HT1080 (cell line): Measurements from ENCODE around the gene UGT1A3. TPM values are rescaled to one million over a fixed set of nuclear protein-coding genes. Genes with fewer than 3 reads are reported as not detected.
"Not testable (repeated sequence)": the region's sequence is repeated elsewhere in the genome, so short reads cannot be mapped to it uniquely, and the experiment has no call there.

Experiments
- DNase-seq: peaks from one replicate; pipeline ENCODE4 v3.0.0-alpha.2; 2015; ENCODE audit warnings: low read depth
- total RNA-seq: library from RNA; depleted of rRNA; stranded (reverse); fragments of >200 nt; shearing (Covaris generic); gene quantifications from 2 replicates; pipeline ENCODE4 v1.2.3, GENCODE V29; 2014

The UGT1A3 gene
- total RNA-seq, 1 experiment from 2014 or later: not detected

DNA sequence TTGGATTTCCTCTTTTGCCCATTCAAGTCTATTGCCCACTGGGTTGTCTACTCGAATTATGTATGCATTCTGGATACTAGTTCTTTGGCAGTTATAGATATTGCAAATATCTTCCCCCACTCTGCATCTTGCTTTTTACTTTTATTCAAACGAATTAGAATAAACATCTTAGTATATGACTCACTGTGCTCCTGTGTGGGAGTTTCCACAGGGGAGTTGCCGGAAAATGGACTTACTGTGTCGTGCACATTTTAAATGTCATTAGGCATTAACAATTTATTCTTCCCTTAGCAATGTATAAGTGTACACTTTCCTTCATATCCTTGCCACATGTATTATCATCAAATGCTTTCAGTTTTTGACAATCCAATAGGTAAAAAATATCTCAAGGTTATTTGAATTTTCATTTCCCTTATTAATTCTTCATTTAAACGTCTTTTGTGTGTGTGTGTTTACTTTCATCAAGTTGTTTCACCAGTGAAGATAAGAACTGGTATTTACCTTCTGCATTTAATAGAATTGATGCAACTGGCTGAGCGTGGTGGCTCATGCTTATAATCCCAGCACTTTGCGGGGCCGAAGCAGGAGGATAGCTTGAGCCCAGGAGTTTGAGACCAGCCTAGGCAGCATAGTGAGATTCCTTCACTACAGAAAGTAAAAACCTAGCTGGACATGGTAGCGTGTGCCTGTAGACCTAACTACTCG lies 20.8 kb upstream of the UGT1A3 start:
- no peak for DNase-seq

DNA sequence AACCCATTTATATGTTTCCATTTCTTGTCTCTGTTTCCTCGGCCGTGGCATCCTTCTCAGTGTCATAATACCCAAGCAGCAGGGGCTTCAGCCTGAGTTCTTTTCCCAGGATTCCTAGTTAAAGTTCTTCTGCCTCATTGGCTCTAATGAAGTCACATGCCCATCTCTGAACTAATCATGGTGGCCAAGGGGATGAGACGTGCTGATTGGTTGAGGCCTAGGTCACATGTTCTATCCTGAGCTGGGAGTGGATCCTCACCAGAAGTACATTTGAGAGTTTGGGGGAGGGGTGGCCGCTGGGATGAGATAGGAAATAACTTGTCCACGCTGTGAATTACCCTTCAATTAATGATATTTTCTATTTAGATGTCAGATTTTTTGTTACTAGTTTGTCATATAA lies 19.9 kb upstream of the UGT1A3 start:
- DNase-seq: peak; percentile 28

DNA sequence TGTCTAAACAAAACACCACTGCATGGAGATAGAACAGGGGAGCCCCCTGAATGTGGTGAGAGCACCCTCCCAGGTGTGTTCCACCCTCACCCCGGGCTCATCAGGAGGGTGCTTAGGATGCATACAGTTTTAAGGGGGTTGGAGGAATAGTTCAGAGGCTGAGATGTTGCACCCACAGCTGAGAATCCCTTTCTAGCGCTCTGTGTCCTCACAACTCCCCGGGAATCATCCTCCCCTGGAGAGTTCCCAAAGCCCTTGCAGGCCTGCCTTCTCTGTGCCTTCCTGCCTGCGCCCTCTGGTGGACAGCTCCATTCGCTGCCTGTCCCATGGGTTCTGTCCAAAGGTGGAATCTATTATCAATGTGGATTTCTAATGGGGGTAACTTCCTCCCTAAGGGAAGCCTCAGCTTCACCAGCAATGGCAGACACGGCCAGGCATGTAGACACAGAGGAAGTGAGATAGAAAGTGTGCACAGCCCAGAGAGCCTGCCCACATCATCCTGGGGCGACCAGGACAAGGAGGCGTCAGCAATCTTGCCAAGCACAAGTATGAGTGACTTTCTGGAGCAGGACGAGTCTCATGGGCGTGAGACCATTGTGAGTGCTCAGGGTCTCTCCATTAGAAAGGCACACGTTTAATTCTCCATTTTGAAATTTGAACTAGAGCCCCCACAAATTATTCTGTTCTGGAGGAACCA lies 17.4 kb upstream of the UGT1A3 start:
- peak; percentile 45 for DNase-seq

DNA sequence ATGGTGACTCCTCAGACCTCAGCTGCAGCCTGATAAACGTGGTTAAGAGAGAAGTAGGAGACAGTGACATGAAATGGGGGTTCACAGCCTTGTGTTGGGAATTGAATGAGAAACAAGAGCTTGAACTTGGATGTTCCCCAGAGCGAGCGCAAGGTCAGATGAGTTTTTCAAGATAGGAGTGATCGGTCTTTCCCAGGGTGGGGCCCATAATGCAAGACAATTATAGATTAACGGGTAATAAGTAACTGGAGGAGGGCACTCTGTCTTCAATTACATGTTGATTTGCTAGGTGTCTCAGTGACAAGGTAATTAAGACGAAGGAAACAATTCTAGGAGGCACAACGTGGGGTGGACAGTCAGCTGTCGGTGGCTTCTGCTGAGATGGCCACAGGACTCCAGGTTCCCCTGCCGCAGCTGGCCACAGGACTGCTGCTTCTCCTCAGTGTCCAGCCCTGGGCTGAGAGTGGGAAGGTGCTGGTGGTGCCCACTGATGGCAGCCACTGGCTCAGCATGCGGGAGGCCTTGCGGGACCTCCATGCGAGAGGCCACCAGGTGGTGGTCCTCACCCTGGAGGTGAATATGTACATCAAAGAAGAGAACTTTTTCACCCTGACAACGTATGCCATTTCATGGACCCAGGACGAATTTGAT lies 16.1 kb upstream of the UGT1A3 start, which contains the start of gene UGT1A5:
Gene UGT1A5, plus strand, starts transcription at position 297 of the 651 bp plus-strand sequence. Its CDS starts 85 bp downstream, at position 382.
- DNase-seq: no peak

DNA sequence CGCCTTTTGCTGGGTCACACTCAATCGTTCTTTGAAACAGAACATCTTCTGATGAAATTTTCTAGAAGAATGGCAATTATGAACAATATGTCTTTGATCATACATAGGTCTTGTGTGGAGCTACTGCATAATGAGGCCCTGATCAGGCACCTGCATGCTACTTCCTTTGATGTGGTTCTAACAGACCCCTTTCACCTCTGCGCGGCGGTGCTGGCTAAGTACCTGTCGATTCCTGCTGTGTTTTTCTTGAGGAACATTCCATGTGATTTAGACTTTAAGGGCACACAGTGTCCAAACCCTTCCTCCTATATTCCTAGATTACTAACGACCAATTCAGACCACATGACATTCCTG lies 15.6 kb upstream of the UGT1A3 start:
- no peak for DNase-seq

DNA sequence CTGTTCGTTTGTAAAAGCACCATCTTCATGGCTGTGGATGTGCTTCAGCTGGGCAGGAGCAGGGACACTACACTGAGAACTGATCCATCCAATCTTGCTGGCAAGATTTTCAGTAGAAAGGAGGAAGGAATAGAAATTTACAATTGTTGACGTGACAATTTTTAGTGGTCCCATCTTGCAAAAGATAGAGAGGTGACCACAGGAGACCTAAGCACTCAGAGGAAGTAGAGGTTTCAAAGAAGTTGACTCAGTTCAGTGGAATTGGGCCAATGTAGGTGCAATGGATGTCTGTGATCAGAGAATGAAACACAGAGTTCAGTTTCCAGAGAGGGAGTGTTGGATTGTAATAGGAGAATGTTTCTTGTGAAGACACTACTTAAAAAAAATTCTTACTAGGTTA lies 14.7 kb upstream of the UGT1A3 start:
- DNase-seq: peak; percentile 16

DNA sequence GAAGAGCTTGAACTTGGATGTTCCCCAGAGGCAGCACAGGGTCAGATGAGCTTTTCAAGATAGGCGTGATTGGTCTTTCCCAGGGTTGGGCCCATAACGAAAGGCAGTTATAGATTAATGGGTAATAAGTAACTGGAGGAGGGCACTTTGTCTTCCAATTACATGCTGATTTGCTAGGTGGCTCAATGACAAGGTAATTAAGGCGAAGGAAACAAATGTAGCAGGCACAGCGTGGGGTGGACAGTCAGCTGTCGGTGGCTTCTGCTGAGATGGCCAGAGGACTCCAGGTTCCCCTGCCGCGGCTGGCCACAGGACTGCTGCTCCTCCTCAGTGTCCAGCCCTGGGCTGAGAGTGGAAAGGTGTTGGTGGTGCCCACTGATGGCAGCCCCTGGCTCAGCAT lies 10.3 kb upstream of the UGT1A3 start, which contains the start of gene UGT1A4:
Gene UGT1A4, plus strand, starts transcription at position 185 of the 400 bp plus-strand sequence. Its CDS starts 85 bp downstream, at position 270.
- DNase-seq: no peak

DNA sequence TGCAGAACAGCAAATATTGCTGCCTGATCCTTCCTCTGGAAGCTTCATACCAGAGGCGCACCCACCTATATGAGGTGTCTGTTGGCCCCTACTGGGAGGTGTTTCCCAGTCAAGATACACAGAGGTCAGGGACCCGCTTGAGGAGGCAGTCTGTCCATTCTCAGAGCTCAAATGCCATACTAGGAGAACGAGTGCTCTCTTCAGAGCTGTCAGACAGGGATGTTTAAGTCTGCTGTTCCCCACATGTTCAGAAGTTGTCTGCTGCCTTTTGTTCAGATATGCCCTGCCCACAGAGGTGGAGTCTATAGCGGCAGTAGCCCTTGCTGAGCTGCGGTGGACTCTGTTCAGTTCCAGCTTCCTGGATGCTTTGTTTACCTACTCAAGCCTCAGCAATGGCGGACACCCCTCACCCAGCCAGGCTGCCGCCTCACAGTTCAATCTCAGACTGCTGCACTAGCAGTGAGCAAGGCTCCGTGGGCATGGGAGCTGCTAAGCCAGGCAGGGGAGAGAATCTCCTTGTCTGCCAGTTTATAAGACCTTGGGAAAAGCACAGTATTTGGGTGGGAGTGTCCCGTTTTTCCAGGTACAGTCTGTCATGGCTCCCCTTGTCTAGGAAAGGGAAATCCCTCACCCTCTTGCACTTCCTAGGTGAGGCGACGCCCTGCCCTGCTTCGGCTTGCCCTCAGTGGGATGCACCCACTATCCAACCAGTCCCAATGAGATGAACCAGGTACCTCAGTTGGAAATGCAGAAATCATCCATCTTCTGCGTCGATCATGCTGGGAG lies 8.2 kb downstream of the UGT1A3 start:
- DNase-seq: not testable (repeated sequence)

DNA sequence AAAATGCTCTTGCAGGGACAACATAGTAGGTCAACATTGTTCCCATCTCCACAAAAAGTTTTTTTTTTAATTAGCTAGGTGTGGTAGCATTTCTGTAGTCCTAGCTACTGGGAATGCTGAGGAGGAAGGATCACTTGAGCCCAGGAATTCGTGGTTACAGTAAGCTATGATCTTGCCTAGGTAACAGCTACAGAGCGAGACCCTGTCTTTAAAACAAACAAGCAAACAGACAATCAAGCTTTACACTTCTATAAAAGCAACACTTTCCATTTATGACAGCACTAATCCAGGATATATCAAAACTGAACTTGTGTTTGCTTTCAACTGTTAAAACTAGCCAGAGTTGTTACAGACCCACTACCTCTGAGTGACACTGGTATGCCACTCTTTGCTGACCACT lies 12.0 kb downstream of the UGT1A3 start:
- no peak for DNase-seq

DNA sequence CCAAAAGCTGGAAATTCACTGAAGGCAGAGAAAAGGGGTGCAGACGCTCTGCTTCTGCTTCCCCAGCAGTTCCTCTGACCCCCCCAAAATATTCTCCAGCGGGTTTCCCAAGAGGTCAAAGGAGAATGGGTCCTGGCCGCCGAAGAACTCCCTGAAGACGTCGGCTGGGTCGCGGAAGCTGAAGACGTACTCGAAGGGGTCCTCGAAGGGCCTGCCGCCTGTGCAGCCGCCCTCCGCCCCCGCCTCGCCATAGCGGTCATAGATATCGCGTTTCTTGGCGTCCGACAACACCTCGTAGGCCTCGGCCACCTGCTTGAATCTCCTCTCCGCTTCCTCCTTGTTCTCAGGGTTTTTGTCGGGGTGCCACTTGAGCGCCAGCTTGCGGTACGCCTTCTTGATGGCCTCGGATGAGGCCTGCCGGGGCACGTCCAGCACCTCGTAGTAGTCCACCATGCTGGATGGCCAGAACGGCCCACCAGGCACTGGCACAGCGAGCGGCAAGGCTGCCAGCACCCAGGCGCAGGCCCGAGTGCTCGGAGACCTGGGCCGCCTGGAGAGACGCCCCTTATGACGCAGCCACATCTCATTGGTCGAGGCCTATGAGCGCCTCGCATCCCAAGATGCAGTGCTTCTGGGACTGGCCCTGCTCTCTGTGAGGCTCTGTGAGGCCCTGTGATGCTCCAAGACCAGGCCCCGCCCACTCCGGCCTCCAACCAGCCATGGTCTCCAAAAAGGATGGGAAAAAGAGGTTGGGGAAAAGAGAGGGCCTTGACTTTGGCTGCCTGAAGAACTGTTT lies 14.8 kb downstream of the UGT1A3 start:
- no peak for DNase-seq

DNA sequence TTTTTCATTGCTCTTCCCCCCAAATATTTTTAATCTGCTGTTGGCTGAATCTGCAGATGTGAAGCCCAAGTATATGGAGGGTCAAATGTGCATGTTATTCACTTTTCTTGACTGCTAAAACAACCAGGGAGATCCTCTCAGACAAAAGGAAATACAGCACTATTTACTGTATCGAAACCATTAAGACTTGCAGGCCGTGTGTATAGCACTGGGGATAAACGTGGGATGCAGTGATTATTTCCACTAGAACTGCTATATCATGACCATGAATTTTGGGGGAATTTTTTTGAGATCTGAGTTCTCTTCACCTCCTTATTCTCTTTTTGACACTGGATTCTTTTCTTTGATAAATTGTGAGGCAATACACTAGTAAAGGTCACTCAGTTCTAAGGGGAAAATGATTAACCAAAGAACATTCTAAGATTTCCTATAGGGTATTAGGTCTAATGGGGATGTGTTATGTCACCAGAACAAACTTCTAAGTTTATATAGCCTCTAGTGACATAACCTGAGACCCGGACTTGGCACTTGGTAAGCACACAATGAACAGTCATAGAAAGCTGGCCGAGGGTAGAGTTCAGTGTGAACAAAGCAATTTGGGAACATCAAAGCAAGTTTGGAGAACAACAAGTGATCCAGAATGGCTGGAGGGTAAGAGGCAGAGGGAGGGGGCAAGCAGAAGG lies 16.4 kb downstream of the UGT1A3 start:
- no peak for DNase-seq

DNA sequence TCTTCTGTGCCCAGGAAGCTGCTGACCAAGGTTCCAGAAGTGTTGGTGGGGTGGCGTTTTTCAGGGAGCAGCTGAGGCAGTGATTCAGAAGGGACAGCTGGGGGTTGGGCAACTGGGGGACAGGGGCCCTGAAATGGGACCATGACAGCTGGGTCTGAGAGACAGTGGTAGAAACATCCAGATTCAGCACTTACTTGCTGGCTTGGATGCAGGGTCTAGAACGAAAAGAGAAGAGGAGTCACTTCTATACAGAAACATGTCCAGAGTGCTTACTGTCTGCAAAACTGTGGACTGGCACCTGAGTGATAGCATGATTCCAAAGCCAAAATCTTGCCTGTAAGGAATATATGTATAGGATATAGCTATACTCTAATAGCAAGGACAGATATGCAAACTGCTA lies 17.0 kb downstream of the UGT1A3 start:
- DNase-seq: not testable (repeated sequence)

DNA sequence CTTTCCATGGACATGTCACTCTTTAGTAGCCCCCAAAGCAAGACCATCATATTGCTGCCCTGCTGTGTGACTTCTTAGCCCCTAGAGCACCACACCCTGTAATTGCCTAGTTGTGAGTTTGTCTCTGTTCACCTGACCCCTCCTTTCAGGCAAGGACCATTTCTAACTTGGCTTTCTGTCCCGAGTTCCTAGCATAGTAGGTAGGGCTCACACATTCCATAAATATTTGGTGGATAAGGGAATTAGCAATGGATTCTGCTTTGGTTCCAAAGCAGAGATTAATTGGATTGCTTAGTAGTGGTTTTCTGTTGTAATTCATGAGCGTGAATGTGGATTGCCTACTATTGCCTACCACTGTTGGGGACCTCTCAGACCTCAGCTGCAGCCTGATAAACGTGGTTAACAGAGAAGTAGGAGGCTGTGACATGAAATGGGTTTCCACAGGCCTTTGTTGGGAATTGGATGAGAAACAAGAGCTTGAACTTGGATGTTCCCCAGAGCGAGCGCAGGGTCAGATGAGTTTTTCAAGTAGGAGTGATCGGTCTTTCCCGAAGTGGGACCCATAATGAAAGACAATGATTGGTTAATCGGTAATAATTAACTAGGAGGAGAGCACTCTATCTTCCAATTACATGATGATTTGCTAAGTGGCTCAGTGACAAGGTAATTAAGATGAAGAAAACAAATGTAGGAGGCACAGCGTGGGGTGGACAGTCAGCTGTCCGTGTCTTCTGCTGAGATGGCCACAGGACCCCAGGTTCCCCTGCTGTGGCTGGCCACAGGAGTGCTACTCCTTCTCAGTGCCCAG lies 17.8 kb downstream of the UGT1A3 start:
- DNase-seq: no peak

DNA sequence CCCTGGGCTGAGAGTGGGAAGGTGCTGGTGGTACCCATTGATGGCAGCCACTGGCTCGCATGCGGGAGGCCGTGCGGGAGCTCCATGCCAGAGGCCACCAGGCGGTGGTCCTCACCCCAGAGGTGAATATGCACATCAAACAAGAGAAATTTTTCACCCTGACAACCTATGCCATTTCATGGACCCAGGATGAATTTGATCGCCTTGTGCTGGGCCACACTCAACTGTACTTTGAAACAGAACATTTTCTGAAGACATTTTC lies 18.4 kb downstream of the UGT1A3 start:
- DNase-seq: no peak

DNA sequence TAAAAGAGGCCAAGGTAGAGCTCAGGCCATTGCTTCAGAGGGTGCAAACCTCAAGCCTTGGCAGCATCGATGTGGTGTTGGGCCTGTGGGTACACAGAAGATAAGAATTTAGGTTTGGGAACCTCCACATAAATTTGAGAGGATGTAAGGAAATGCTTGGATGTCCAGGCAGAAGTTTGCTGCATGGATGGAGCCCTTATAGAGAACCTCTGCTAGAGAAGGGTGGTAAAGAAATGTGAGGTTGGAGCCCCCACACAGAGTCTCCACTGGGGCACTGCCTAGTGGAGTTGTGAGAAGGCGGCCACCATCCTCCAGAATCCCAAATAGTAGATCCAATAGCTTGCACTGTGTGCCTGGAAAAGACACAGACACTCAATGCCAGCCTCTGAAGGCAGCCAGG lies 21.8 kb downstream of the UGT1A3 start:
- DNase-seq: not testable (repeated sequence)

DNA sequence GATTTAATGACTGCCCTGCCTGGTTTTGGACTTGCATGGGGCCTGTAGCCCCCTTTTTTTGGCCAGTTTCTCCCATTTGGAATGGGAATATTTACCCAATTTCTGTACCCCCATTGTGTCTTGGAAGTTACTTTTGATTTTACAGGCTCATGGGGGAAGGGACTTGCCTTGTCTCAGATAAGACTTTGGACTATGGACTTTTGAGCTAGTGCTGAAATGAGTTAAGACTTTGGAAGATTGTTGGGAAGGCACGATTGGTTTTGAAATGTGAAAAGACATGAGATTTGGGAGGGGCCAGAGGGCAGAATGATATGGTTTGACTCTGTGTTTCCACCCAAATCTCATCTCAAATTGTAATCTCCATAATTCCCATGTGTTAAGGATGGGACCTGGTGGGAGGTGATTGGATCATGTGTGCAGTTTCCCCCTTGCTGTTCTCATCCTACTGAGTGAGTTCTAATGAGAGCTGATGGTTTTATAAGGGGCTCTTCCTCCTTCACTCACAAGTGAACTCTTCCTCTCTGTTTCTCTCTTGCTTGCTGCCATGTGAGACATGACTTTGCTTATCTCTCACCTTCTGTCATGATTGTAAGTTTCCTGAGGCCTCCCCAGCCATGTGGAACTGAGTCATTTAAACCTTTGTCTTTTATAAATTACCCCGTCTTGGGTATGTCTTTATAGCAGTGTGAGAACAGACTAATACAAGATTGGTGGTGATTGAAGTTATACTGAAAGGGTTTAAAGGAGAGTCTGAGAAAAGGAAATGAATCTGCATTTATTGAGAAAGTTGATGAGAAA lies 22.6 kb downstream of the UGT1A3 start:
- not testable (repeated sequence) for DNase-seq

DNA sequence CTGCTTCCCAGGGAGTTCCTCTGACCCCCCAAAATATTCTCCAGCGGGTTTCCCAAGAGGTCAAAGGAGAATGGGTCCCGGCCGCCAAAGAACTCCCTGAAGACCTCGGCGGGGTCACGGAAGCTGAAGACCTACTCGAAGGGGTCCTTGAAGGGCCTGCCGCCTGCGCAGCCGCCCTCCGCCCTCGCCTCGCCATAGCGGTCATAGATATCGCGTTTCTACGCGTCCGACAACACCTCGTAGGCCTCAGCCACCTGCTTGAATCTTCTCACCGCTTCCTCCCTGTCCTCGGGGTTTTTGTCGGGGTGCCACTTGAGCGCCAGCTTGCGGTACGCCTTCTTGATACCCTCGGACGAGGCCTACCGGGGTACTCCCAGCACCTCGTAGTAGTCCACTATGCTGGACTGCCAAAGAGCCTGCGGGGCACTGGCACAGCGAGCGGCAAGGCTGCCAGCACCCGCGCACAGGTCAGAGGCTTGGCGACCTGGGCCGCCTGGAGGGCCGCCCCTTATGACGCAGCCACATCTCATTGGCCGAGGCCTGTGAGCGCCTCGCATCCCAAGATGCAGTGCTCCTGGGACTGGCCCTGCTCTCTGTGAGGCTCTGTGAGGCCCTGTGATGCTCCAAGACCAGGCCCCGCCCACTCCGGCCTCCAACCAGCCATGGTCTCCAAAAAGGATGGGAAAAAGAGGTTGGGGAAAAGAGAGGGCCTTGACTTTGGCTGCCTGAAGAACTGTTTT lies 26.2 kb downstream of the UGT1A3 start:
- no peak for DNase-seq
